ENCODE results near the gene PPARA.

GRCh38 chr22:46162285-46162684 is 12.0 kb downstream of the PPARA start:
- TF ChIP-seq ZNF274 (IDR thresholded peaks at IDR 0.05; ENCODE audit: low read depth, low read length) (no peak), ATF3 (IDR thresholded peaks at IDR 0.05) (no peak), CTCF (IDR thresholded peaks at IDR 0.05 in 2 of 3, conservative IDR thresholded peaks at IDR 0.05 in 1 of 3; ENCODE audit: borderline replicate concordance in 1 of 3, insufficient read depth in 1 of 3, low read depth in 2 of 3, low read length in 2 of 3) (no peak), EZH2 (IDR thresholded peaks at IDR 0.05) (no peak), REST (IDR thresholded peaks at IDR 0.05; ENCODE audit: low read depth) (no peak), POLR2A (IDR thresholded peaks at IDR 0.05; ENCODE audit: borderline replicate concordance, extremely low read depth, insufficient read depth, insufficient read length) (no peak), SIN3A (IDR thresholded peaks at IDR 0.05; ENCODE audit: low read depth) (no peak)
